ENCODE measurements around the gene AGPAT1. TPM values are rescaled to one million over a fixed set of nuclear protein-coding genes. Genes with fewer than 3 reads are reported as not detected.
A peak's percentile ranks its signal among the peaks of the same experiment; 100 is the strongest.

AGPAT1 gene
- total RNA-seq, 1 donor from 2014 or later, result 81.1 TPM

- Mint-ChIP-seq H3K4me1 (ENCODE audit: unreplicated experiment) (peaks cover 35% of the 10 kb centered on the region), H3K9me3 (ENCODE audit: unreplicated experiment) (no peaks in the 10 kb centered on the region), H3K36me3 (ENCODE audit: unreplicated experiment) (peaks cover 6% of the 10 kb centered on the region), H3K27me3 (ENCODE audit: unreplicated experiment) (no peaks in the 10 kb centered on the region), H3K4me3 (ENCODE audit: unreplicated experiment) (peak overlapping the region; percentile 42), H3K27ac (ENCODE audit: unreplicated experiment) (peak overlapping the region; percentile 50)
- DNase-seq (ENCODE audit: extremely low spot score, unreplicated experiment), result no peak
- TF ChIP-seq, protein P1, sequence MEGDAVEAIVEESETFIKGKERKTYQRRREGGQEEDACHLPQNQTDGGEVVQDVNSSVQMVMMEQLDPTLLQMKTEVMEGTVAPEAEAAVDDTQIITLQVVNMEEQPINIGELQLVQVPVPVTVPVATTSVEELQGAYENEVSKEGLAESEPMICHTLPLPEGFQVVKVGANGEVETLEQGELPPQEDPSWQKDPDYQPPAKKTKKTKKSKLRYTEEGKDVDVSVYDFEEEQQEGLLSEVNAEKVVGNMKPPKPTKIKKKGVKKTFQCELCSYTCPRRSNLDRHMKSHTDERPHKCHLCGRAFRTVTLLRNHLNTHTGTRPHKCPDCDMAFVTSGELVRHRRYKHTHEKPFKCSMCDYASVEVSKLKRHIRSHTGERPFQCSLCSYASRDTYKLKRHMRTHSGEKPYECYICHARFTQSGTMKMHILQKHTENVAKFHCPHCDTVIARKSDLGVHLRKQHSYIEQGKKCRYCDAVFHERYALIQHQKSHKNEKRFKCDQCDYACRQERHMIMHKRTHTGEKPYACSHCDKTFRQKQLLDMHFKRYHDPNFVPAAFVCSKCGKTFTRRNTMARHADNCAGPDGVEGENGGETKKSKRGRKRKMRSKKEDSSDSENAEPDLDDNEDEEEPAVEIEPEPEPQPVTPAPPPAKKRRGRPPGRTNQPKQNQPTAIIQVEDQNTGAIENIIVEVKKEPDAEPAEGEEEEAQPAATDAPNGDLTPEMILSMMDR (IDR thresholded peaks at IDR 0.05), result no peak
Observed at GRCh38 chr6:32151181-32151862, 24.6 kb downstream of the AGPAT1 start.

GRCh38 chr6:32149932-32150870 is 25.7 kb downstream of the AGPAT1 start:
- Mint-ChIP-seq H3K4me3 (ENCODE audit: unreplicated experiment) (no peak overlapping the region), H3K36me3 (ENCODE audit: unreplicated experiment) (peaks cover 2% of the 10 kb centered on the region), H3K27me3 (ENCODE audit: unreplicated experiment) (no peaks in the 10 kb centered on the region), H3K27ac (ENCODE audit: unreplicated experiment) (no peak overlapping the region), H3K4me1 (ENCODE audit: unreplicated experiment) (peaks cover 31% of the 10 kb centered on the region), H3K9me3 (ENCODE audit: unreplicated experiment) (no peaks in the 10 kb centered on the region)
- TF ChIP-seq, protein P1 (IDR thresholded peaks at IDR 0.05), result no peak
- DNase-seq (ENCODE audit: extremely low spot score, unreplicated experiment), result no peak

GRCh38 chr6:32149092-32149755 is 26.7 kb downstream of the AGPAT1 start:
- no peaks in the 10 kb centered on the region for H3K9me3 Mint-ChIP-seq (ENCODE audit: unreplicated experiment)
- no peak for DNase-seq (ENCODE audit: extremely low spot score, unreplicated experiment)
- no peak overlapping the region for H3K4me3 Mint-ChIP-seq (ENCODE audit: unreplicated experiment)
- no peaks in the 10 kb centered on the region for H3K27me3 Mint-ChIP-seq (ENCODE audit: unreplicated experiment)
- peaks cover 2% of the 10 kb centered on the region for H3K36me3 Mint-ChIP-seq (ENCODE audit: unreplicated experiment)
- H3K4me1 Mint-ChIP-seq (ENCODE audit: unreplicated experiment), result peaks cover 23% of the 10 kb centered on the region
- H3K27ac Mint-ChIP-seq (ENCODE audit: unreplicated experiment), result no peak overlapping the region
- TF ChIP-seq, protein P1 (IDR thresholded peaks at IDR 0.05), result no peak

GRCh38 chr6:32148289-32149091 is 27.4 kb downstream of the AGPAT1 start:
- peaks cover 2% of the 10 kb centered on the region for H3K36me3 Mint-ChIP-seq (ENCODE audit: unreplicated experiment)
- no peak overlapping the region for H3K4me3 Mint-ChIP-seq (ENCODE audit: unreplicated experiment)
- no peaks in the 10 kb centered on the region for H3K9me3 Mint-ChIP-seq (ENCODE audit: unreplicated experiment)
- peaks cover 22% of the 10 kb centered on the region for H3K4me1 Mint-ChIP-seq (ENCODE audit: unreplicated experiment)
- TF ChIP-seq, protein P1 (IDR thresholded peaks at IDR 0.05), result no peak
- H3K27ac Mint-ChIP-seq (ENCODE audit: unreplicated experiment), result no peak overlapping the region
- DNase-seq (ENCODE audit: extremely low spot score, unreplicated experiment), result no peak
- no peaks in the 10 kb centered on the region for H3K27me3 Mint-ChIP-seq (ENCODE audit: unreplicated experiment)

Data from osteocyte (in vitro differentiated cells).